Jurkat, Clone E6-1 (cell line): Measurements from ENCODE around the gene SZT2.
"Not testable (repeated sequence)": the region's sequence is repeated elsewhere in the genome, so short reads cannot be mapped to it uniquely, and the experiment has no call there.

Experiments used
- DNase-seq: peaks from one replicate; pipeline ENCODE4 v3.0.0-alpha.2; 2011; ENCODE audit warnings: low read depth, low spot score
- H3K4me3 ChIP-seq: 2 replicates; pipeline ENCODE4 v1.5.1; 2011; ENCODE audit warnings: mild to moderate bottlenecking, low read length, control low read depth, moderate library complexity

SZT2 gene

DNA sequence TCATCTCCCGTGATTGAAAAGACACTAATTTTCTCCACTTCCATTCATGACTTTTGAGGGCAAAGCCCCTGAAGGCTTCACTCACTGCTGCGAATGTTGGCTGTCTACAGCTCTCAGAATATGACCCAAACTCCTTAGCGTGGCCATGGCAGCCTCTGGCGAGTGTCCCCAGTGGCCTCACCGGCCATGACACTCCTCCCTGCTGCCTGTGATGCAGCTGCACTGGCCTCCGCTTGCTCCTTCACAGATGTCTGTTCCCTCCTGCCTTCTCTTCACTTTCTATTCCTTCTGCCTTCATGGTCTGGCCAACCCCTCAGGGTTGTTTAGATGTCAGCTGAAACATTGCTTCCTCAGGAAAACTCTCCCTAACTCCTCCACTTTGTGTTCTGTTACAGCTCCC, 110.2 kb downstream of the SZT2 start:
- no peak for DNase-seq
- H3K4me3 ChIP-seq, result no peak overlapping the region

GRCh38 chr1:43501806-43502205, 112.1 kb downstream of the SZT2 start:
- H3K4me3 ChIP-seq, DNase-seq: not testable (repeated sequence)

DNA sequence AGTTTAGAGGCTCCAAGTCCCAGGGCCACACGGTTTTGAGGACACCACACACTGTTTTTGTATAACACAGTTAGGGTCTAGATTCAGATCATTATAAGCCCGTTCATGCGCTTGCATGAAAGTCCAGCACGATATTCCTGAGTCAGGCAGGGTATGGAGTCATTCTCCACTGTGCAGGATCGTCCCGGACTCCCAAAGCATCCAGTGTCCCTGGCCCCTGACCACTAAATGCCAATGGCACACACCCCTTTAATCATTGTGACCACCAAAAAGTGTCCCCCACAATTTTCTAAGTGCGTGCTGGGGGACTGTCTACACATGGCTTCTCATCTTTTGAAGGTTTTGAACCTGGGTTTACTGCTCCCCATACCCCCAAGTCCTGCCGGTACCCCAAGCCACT, 113.8 kb downstream of the SZT2 start:
- DNase-seq, result no peak

More for the DNA sequence above, 113.8 kb downstream of the SZT2 start:
- no peak overlapping the region for H3K4me3 ChIP-seq
